Activated T-cell treated with anti-CD3 and anti-CD28 coated beads, Interleukin-2, amount 50 U/mL, for 4 hours (primary cell): ENCODE data around the gene FFAR4. TPM values are rescaled to one million over a fixed set of nuclear protein-coding genes. Genes with fewer than 3 reads are reported as not detected.

Experiments used
- ATAC-seq, 2 donors: fragments of 200-7000 bp; cut with Tn5 transposase; one replicate each; pipeline ENCODE4 v1.10.0; 2021
- DNase-seq: peaks from one replicate; pipeline ENCODE4 v3.0.0-alpha.2; 2020
- H3K27me3 Mint-ChIP-seq: one replicate; pipeline ENCODE4 v1.8.0; 2021; ENCODE audit warnings: low read depth, mixed read lengths
- H3K36me3 Mint-ChIP-seq: one replicate; pipeline ENCODE4 v1.8.0; 2022; ENCODE audit warnings: mixed read lengths; ENCODE audit not compliant: insufficient read depth
- H3K4me1 Mint-ChIP-seq: one replicate; pipeline ENCODE4 v1.8.0; 2021; ENCODE audit warnings: low read depth, mixed read lengths
- H3K4me3 Mint-ChIP-seq: one replicate; pipeline ENCODE4 v1.8.0; 2021; ENCODE audit warnings: mild to moderate bottlenecking, moderate library complexity, mixed read lengths
- H3K9me3 Mint-ChIP-seq: one replicate; pipeline ENCODE4 v1.8.0; 2021; ENCODE audit warnings: mixed read lengths
- total RNA-seq, 3 donors: library from RNA; stranded (reverse); gene quantifications; one replicate each; pipeline ENCODE4 v1.2.1, GENCODE V29; 2021

The FFAR4 gene
- total RNA-seq, 3 donors from 2014 or later: not detected

GRCh38 chr10:93630625-93631557 lies 64.4 kb downstream of the FFAR4 start:
- H3K36me3 Mint-ChIP-seq: no peaks in the 10 kb centered on the region
- no peaks in the 10 kb centered on the region for H3K4me1 Mint-ChIP-seq
- DNase-seq: no peak
- H3K9me3 Mint-ChIP-seq: no peaks in the 10 kb centered on the region
- no peak for ATAC-seq
- peaks cover 10% of the 10 kb centered on the region for H3K27me3 Mint-ChIP-seq
- H3K4me3 Mint-ChIP-seq: no peak overlapping the region

Other genes starting within 250 kb of the FFAR4 start
- 10 to 100 TPM; 39.2 to 65.4 (median 42.6) TPM for gene MYOF, start 84.3 kb upstream of the FFAR4 start, total RNA-seq
- gene CEP55, start 70.1 kb upstream of the FFAR4 start, total RNA-seq: 1 to 10 TPM; 6.0 to 8.2 (median 8.0) TPM
- 1 to 10 TPM in 2 of 3 donors, under 1 TPM in 1; 0.98 to 1.5 (median 1.4) TPM for gene RBP4, start 34.6 kb downstream of the FFAR4 start, total RNA-seq
- not detected for gene PDE6C, start 45.9 kb downstream of the FFAR4 start, total RNA-seq
- gene FRA10AC1, start 135.9 kb downstream of the FFAR4 start, total RNA-seq: 10 to 100 TPM; 10.1 to 11.1 (median 10.1) TPM
- not detected for gene LGI1, start 191.3 kb downstream of the FFAR4 start, total RNA-seq